HG03039 (cell line): ENCODE results near the gene FBN1.

Experiments used
- ATAC-seq: cut with Tn5 transposase; IDR thresholded peaks from one replicate; pipeline ENCODE4 v1.9.1; 2021; ENCODE audit warnings: mild to moderate bottlenecking, moderate library complexity; ENCODE audit not compliant: unreplicated experiment

The FBN1 gene

GRCh38 chr15:48582452-48583247 is 62.9 kb downstream of the FBN1 start:
- ATAC-seq, result no peak

- no peak for ATAC-seq
Observed at GRCh38 chr15:48581219-48581618, 64.3 kb downstream of the FBN1 start.

GRCh38 chr15:48580736-48581135 is 64.8 kb downstream of the FBN1 start:
- no peak for ATAC-seq

GRCh38 chr15:48579945-48580671 is 65.4 kb downstream of the FBN1 start:
- no peak for ATAC-seq

- no peak for ATAC-seq
Observed at GRCh38 chr15:48578965-48579364, 66.5 kb downstream of the FBN1 start.

- ATAC-seq, result no peak
Observed at GRCh38 chr15:48577469-48577868, 68.0 kb downstream of the FBN1 start.

- no peak for ATAC-seq
Observed at GRCh38 chr15:48574187-48574586, 71.3 kb downstream of the FBN1 start.

- no peak for ATAC-seq
Observed at GRCh38 chr15:48573780-48574179, 71.7 kb downstream of the FBN1 start.

- ATAC-seq, result no peak
Observed at GRCh38 chr15:48572823-48573222, 72.7 kb downstream of the FBN1 start.

GRCh38 chr15:48571510-48571909 is 74.0 kb downstream of the FBN1 start:
- no peak for ATAC-seq

GRCh38 chr15:48570822-48571221 is 74.7 kb downstream of the FBN1 start:
- no peak for ATAC-seq

- ATAC-seq, result no peak
Observed at GRCh38 chr15:48569591-48570302, 75.8 kb downstream of the FBN1 start.

- ATAC-seq, result no peak
Observed at GRCh38 chr15:48566668-48567067, 78.8 kb downstream of the FBN1 start.

- ATAC-seq, result no peak
Observed at GRCh38 chr15:48565560-48566482, 79.7 kb downstream of the FBN1 start.

GRCh38 chr15:48564690-48565089 is 80.8 kb downstream of the FBN1 start:
- no peak for ATAC-seq

- ATAC-seq, result no peak
Observed at GRCh38 chr15:48563934-48564333, 81.6 kb downstream of the FBN1 start.

- ATAC-seq, result no peak
Observed at GRCh38 chr15:48560321-48561051, 85.0 kb downstream of the FBN1 start.

- no peak for ATAC-seq
Observed at GRCh38 chr15:48559285-48559684, 86.2 kb downstream of the FBN1 start.

- ATAC-seq, result no peak
Observed at GRCh38 chr15:48558226-48558625, 87.3 kb downstream of the FBN1 start.

- ATAC-seq, result no peak
Observed at GRCh38 chr15:48557335-48557734, 88.2 kb downstream of the FBN1 start.
